ENCODE measurements around the gene CCDC85C. TPM values are rescaled to one million over a fixed set of nuclear protein-coding genes. Genes with fewer than 3 reads are reported as not detected.

Gene CCDC85C
- total and polyA plus RNA-seq, 10 of the 15 experiments (the other 5 are each of a cell fraction or from before 2014, with no cell fraction given): 0.03 to 3.6 (median 1.1) TPM

DNA sequence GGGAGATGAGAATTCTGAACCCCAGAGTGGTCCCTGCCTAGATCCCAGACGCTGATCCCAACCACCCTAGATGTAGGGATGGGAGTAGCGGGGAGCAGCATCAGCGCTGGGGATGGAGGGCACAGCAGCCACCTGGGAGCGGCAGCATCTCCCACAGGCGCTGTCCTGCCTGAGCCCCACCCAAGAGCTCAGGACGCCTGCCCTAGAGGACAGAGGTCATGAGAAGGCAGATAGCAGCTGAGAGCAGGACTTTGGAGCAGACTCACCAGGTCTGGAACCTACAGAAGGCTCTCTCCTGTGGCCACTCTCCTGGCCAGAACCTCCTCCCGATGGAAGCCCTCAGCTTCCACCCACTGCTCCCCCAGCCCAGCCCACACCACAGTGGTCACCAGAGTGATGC is 7.2 kb downstream of the CCDC85C start:
- ChIA-PET SMC1A (ENCODE audit: uncharacterized antibody, unreplicated experiment) (no interaction called here), POLR2A (no interaction called here), RAD21 (ENCODE audit: unreplicated experiment) (no interaction called here), CTCF (no interaction called here)
- Histone ChIP-seq H2AFZ (ENCODE audit: control insufficient read depth, low read depth, low read length) (no peak overlapping the region), H3K27ac (ENCODE audit: control insufficient read depth, insufficient read depth) (no peak overlapping the region), H3K9me3 (replicated peaks; ENCODE audit: control insufficient read depth, insufficient read depth, low read length) (no peaks in the 10 kb centered on the region), H3K4me2 (ENCODE audit: control insufficient read depth, insufficient read depth) (no peak overlapping the region), H3K79me2 (ENCODE audit: control insufficient read depth, insufficient read depth, low read length) (no peaks in the 10 kb centered on the region), H4K20me1 (ENCODE audit: control insufficient read depth, insufficient read depth) (no peaks in the 10 kb centered on the region), H3K27me3 (replicated peaks in 1 of 2; ENCODE audit: control insufficient read depth in 2 of 2, insufficient read depth in 2 of 2, low read length in 1 of 2) (no peaks in the 10 kb centered on the region), H3K36me3 (ENCODE audit: control insufficient read depth in 2 of 2, insufficient read depth in 2 of 2, low read length in 1 of 2) (no peaks in the 10 kb centered on the region), H3K4me1 (ENCODE audit: control insufficient read depth, insufficient read depth, low read length) (peaks cover 5% of the 10 kb centered on the region; the same call in 1 of the 2 replicates), H3K4me3 (no peak overlapping the region), H3K9ac (ENCODE audit: control insufficient read depth, insufficient read depth, low read length) (no peak overlapping the region)
- TF ChIP-seq ZNF384 (IDR thresholded peaks at IDR 0.05; ENCODE audit: borderline replicate concordance, low read depth, low read length) (no peak), PML (IDR thresholded peaks at IDR 0.05; ENCODE audit: low read length) (no peak), TBL1XR1 (IDR thresholded peaks at IDR 0.05; ENCODE audit: low read depth, low read length) (no peak), YY1 (IDR thresholded peaks at IDR 0.05; ENCODE audit: low read depth, low read length) (no peak), USF1 (IDR thresholded peaks at IDR 0.05; ENCODE audit: borderline replicate concordance, extremely low read length, insufficient read depth, low read depth, low read length) (no peak), SREBF2 (IDR thresholded peaks at IDR 0.05; ENCODE audit: low read length) (no peak), KAT2A (conservative IDR thresholded peaks at IDR 0.05; ENCODE audit: control insufficient read depth, low read depth, low read length) (no peak), POLR2A (IDR thresholded peaks at IDR 0.05; ENCODE audit: low read depth, low read length) (no peak), PKNOX1 (IDR thresholded peaks at IDR 0.05) (no peak)
- TF ChIP-seq, protein P1, sequence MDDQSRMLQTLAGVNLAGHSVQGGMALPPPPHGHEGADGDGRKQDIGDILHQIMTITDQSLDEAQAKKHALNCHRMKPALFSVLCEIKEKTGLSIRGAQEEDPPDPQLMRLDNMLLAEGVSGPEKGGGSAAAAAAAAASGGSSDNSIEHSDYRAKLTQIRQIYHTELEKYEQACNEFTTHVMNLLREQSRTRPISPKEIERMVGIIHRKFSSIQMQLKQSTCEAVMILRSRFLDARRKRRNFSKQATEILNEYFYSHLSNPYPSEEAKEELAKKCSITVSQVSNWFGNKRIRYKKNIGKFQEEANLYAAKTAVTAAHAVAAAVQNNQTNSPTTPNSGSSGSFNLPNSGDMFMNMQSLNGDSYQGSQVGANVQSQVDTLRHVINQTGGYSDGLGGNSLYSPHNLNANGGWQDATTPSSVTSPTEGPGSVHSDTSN (IDR thresholded peaks at IDR 0.05; ENCODE audit: insufficient replicate concordance, low read depth, low read length): no peak
- TF ChIP-seq, protein P2, sequence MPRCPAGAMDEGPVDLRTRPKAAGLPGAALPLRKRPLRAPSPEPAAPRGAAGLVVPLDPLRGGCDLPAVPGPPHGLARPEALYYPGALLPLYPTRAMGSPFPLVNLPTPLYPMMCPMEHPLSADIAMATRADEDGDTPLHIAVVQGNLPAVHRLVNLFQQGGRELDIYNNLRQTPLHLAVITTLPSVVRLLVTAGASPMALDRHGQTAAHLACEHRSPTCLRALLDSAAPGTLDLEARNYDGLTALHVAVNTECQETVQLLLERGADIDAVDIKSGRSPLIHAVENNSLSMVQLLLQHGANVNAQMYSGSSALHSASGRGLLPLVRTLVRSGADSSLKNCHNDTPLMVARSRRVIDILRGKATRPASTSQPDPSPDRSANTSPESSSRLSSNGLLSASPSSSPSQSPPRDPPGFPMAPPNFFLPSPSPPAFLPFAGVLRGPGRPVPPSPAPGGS (IDR thresholded peaks at IDR 0.05; ENCODE audit: borderline replicate concordance, insufficient read depth, low read depth, low read length, poor library complexity, severe bottlenecking): no peak
- DNase-seq (ENCODE audit: low read depth, low spot score) (no peak), ATAC-seq (no peak), FAIRE-seq (no peak)
- no TSS peak for BruUV-seq (replicated peaks)
- in situ Hi-C loops (cut with MboI) (no loop called here), intact Hi-C loops (cut with micrococcal nuclease; ENCODE audit: unreplicated experiment) (no loop called here)
- 70% methylated on average over 7 of the region's 7 CpGs for WGBS (ENCODE audit: insufficient coverage, insufficient replicate concordance, low lambda C conversion rate, missing lambda C conversion rate)

All from GM12878 (cell line).